ENCODE results near the gene CRTAC1.

The CRTAC1 gene

GRCh38 chr10:98019784-98020183, 10.6 kb downstream of the CRTAC1 start:
- no peak for DNase-seq (ENCODE audit: low read depth)
- no peak overlapping the region for H3K4me3 ChIP-seq (ENCODE audit: low read depth, low read length)
- TF ChIP-seq, protein P1, sequence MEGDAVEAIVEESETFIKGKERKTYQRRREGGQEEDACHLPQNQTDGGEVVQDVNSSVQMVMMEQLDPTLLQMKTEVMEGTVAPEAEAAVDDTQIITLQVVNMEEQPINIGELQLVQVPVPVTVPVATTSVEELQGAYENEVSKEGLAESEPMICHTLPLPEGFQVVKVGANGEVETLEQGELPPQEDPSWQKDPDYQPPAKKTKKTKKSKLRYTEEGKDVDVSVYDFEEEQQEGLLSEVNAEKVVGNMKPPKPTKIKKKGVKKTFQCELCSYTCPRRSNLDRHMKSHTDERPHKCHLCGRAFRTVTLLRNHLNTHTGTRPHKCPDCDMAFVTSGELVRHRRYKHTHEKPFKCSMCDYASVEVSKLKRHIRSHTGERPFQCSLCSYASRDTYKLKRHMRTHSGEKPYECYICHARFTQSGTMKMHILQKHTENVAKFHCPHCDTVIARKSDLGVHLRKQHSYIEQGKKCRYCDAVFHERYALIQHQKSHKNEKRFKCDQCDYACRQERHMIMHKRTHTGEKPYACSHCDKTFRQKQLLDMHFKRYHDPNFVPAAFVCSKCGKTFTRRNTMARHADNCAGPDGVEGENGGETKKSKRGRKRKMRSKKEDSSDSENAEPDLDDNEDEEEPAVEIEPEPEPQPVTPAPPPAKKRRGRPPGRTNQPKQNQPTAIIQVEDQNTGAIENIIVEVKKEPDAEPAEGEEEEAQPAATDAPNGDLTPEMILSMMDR (IDR thresholded peaks at IDR 0.05; ENCODE audit: insufficient read depth, low read depth, low read length, missing control alignments): no peak

DNA sequence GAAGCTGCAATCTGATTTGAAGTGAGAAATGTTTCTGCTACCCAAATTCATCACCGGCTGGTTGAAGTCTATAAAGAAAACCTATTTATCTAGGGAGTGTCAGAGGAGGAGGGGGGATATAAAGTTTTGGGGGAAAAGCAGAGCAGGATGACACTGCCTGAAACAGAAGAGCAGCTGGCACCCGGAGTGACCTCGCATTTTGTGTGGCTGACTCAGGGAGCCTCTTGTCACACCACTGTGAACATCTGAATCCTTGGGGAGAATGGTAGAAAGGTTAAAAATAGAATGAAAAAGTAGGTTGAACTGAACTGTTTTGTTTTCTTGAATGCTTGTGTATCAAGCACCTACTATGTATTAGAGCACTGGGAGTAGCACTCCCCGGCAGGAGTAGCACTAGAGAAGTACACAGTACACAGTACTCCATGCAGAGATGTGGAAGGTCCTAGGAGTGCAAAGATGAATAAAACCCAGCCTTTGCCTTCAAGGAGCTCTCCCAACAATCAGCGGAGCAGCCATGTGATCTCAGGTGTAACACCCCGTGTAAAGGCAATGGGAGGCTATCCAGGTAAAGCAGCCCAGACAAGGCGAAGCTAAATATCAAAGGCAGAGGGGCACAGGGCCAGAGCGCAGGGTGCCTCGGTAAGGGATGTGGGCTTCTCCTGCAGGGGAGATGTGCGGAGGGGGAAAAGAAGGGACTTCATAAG, 13.5 kb downstream of the CRTAC1 start:
- no peak for DNase-seq (ENCODE audit: low read depth)
- no peak overlapping the region for H3K4me3 ChIP-seq (ENCODE audit: low read depth, low read length)
- TF ChIP-seq, protein P1 (IDR thresholded peaks at IDR 0.05; ENCODE audit: insufficient read depth, low read depth, low read length, missing control alignments): no peak

- TF ChIP-seq, protein P1 (IDR thresholded peaks at IDR 0.05; ENCODE audit: insufficient read depth, low read depth, low read length, missing control alignments): no peak
- no peak for DNase-seq (ENCODE audit: low read depth)
- H3K4me3 ChIP-seq (ENCODE audit: low read depth, low read length): no peak overlapping the region
Observed at GRCh38 chr10:98013776-98014175, 16.6 kb downstream of the CRTAC1 start.

DNA sequence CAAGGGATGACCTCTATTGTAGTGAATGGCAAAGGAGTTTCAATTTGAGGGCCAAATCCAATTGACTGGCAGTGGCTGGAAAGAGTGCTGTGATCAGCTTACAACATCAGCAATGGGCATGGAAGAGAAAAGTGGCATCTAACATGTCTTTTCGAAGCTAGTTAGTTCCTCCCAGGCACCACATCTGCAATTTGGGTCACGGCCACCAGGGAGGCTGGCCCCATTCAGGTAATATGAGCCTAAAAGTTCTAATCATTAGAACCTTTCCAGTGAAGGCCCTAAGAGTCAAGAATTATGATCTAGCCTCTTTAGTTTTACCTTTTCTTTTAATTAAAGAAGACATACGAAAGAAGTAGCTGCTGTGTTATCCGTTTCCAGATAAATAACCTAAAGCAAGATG, 17.3 kb downstream of the CRTAC1 start:
- H3K4me3 ChIP-seq (ENCODE audit: low read depth, low read length): no peak overlapping the region
- TF ChIP-seq, protein P1 (IDR thresholded peaks at IDR 0.05; ENCODE audit: insufficient read depth, low read depth, low read length, missing control alignments): peak; percentile 6
- DNase-seq (ENCODE audit: low read depth): no peak

DNA sequence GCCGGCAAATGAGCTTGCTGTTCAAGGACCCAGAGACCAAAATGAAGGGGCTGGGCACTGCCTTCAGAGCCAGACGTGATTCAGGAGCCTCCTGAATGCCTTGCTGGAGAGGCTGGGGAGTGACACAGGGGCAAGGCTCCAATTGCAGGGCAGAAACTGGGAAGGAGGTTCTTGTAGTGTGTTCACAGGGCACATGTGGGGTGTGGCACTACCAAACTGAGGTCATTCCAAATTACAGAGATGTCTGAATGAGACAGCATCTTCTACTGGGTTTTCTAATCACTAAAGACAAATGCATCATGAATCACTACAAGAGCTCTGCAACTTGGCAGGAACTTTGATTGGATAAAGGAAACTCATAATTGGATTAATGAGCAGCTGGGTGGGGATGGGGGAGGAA, 17.8 kb downstream of the CRTAC1 start:
- no peak overlapping the region for H3K4me3 ChIP-seq (ENCODE audit: low read depth, low read length)
- TF ChIP-seq, protein P1 (IDR thresholded peaks at IDR 0.05; ENCODE audit: insufficient read depth, low read depth, low read length, missing control alignments): no peak
- DNase-seq (ENCODE audit: low read depth): no peak

- TF ChIP-seq, protein P1 (IDR thresholded peaks at IDR 0.05; ENCODE audit: insufficient read depth, low read depth, low read length, missing control alignments): no peak
- no peak overlapping the region for H3K4me3 ChIP-seq (ENCODE audit: low read depth, low read length)
Observed at GRCh38 chr10:98010939-98011685, 19.3 kb downstream of the CRTAC1 start.

More at GRCh38 chr10:98010939-98011685, 19.3 kb downstream of the CRTAC1 start:
- DNase-seq (ENCODE audit: low read depth): no peak
